ENCODE data around the gene CABLES1. TPM values are rescaled to one million over a fixed set of nuclear protein-coding genes. Genes with fewer than 3 reads are reported as not detected.
"Not testable (repeated sequence)": the region's sequence is repeated elsewhere in the genome, so short reads cannot be mapped to it uniquely, and the experiment has no call there.

The CABLES1 gene
- total RNA-seq, 4 donors from 2014 or later, result 1.5 to 11.9 (median 6.1) TPM

DNA sequence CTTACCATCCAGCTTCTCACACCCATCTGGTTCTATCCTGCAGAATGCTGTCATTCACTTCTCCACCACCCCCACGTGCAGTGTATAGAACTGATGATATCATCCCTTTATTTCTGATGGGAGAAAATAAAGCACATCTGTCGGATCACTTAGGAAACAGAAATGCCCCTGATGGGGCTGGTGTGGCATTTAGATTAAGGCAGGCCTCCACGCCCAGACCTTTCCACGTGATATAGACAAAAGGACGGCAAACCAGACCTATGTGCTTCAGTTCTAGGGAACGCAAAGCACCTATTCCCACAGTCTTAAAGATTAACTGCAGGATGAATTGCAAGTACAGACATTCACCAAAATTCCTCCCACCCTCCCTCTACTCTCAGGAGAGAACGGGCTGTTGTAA, 27.6 kb upstream of the CABLES1 start:
- WGBS, 2 donors (ENCODE audit: low coverage in 1 of 2), result 78% methylated on average over 7 of the region's 7 CpGs; no CpG with 5 or more reads in 1 of the 2 donors
- Histone ChIP-seq H3K4me3 (no peak overlapping the region), H3K4me1 (peaks cover 0 to 25% (median 12%) of the 10 kb centered on the region in 4 donors), H3K27me3 (no peaks in the 10 kb centered on the region), H3K36me3 (no peaks in the 10 kb centered on the region), H3K9me3 (no peaks in the 10 kb centered on the region), H3K27ac (no peak overlapping the region)
- intact Hi-C loops (cut with DNase I; ENCODE audit: low total_unique reads) (no loop called here), in situ Hi-C loops (cut with MboI; ENCODE audit: low pct_ligation_motif_present in 1 of 4, low pct_unique_long_range_greater_than_20kb in 1 of 4, low sequenced_read_pairs in 3 of 4) (no loop called here)
- DNase-seq, result no peak
- TF ChIP-seq, protein P1, sequence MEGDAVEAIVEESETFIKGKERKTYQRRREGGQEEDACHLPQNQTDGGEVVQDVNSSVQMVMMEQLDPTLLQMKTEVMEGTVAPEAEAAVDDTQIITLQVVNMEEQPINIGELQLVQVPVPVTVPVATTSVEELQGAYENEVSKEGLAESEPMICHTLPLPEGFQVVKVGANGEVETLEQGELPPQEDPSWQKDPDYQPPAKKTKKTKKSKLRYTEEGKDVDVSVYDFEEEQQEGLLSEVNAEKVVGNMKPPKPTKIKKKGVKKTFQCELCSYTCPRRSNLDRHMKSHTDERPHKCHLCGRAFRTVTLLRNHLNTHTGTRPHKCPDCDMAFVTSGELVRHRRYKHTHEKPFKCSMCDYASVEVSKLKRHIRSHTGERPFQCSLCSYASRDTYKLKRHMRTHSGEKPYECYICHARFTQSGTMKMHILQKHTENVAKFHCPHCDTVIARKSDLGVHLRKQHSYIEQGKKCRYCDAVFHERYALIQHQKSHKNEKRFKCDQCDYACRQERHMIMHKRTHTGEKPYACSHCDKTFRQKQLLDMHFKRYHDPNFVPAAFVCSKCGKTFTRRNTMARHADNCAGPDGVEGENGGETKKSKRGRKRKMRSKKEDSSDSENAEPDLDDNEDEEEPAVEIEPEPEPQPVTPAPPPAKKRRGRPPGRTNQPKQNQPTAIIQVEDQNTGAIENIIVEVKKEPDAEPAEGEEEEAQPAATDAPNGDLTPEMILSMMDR (IDR thresholded peaks at IDR 0.05), result no peak
- TF ChIP-seq EP300 (IDR thresholded peaks at IDR 0.05; ENCODE audit: low read depth) (no peak), POLR2AphosphoS5 (IDR thresholded peaks at IDR 0.05) (no peak), POLR2A (IDR thresholded peaks at IDR 0.05) (no peak)

DNA sequence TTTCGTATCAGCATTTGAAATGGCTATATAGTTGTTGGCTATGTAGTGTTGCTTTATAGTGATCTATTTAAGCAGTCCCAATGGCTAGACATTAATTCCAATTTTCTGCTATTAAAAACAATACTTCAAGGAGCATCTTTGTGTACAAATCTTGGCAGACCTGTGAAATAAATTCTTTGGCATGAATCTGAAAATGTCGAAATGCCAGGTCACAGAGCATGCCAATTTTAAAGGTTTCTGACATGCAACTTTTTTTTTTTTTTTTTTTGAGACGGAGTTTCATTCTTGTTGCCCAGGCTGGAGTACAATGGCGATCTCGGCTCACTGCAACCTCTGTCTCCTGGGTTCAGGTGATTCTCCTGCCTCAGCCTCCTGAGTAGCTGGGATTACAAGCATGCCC, 26.8 kb upstream of the CABLES1 start:
- Histone ChIP-seq H3K4me3 (no peak overlapping the region), H3K27ac (no peak overlapping the region), H3K27me3 (no peaks in the 10 kb centered on the region), H3K9me3 (no peaks in the 10 kb centered on the region), H3K36me3 (no peaks in the 10 kb centered on the region), H3K4me1 (peaks cover 0 to 25% (median 12%) of the 10 kb centered on the region in 4 donors)
- no peak for TF ChIP-seq EP300 (IDR thresholded peaks at IDR 0.05; ENCODE audit: low read depth)
- TF ChIP-seq, protein P1 (IDR thresholded peaks at IDR 0.05), result no peak
- no peak for DNase-seq
- intact Hi-C loops (cut with DNase I; ENCODE audit: low total_unique reads), result no loop called here
- WGBS, 2 donors (ENCODE audit: low coverage in 1 of 2), result 82 to 88% methylated on average over 2 to 5 of the region's 5 CpGs
- in situ Hi-C loops (cut with MboI; ENCODE audit: low pct_ligation_motif_present in 1 of 4, low pct_unique_long_range_greater_than_20kb in 1 of 4, low sequenced_read_pairs in 3 of 4), result no loop called here

DNA sequence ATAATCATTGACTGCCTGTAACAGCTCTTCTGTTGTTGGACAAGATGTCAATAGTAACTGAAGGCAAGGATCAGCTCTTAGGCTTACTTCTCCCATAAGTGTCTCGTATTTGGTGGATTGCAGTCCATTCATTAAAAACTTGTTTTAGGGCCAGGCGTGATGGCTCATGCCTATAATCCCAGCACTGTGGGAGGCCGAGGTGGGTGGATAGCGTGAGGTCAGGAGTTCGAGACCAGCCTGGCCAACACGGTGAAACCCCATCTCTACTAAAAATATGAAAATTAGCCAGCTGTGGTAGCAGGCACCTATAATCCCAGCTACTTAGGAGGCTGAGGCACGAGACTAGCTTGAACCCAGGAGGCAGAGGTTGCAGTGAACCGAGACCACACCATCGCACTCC, 26.1 kb upstream of the CABLES1 start:
- in situ Hi-C loops (cut with MboI; ENCODE audit: low pct_ligation_motif_present in 1 of 4, low pct_unique_long_range_greater_than_20kb in 1 of 4, low sequenced_read_pairs in 3 of 4); H3K27me3 ChIP-seq; H3K36me3 ChIP-seq; intact Hi-C loops (cut with DNase I; ENCODE audit: low total_unique reads); H3K4me3 ChIP-seq; H3K9me3 ChIP-seq; H3K27ac ChIP-seq; DNase-seq: not testable (repeated sequence)
- H3K4me1 ChIP-seq, result peaks cover 0 to 25% (median 12%) of the 10 kb centered on the region in 4 donors
- 87 to 92% methylated on average over 2 to 9 of the region's 9 CpGs for WGBS, 2 donors (ENCODE audit: low coverage in 1 of 2)

DNA sequence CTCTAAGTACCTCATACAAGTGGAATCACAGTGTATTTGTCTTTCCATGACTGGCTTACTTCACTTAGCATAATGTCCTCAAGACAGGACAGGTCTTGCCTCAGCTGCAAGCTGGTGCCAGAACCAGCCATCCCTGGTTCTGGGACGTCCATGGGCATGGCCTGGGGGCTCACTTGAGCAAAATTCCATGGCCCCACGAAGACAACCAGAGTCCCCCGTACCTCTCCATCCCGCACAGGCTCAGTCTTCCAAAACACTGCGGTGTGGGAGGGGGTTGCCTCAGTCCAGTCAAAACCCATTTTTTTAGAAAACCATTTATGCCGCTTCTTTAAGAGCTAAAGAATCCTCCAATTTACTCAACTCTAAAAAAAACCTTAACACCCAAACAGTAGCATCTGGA, 21.7 kb upstream of the CABLES1 start:
- in situ Hi-C loops (cut with MboI; ENCODE audit: low pct_ligation_motif_present in 1 of 4, low pct_unique_long_range_greater_than_20kb in 1 of 4, low sequenced_read_pairs in 3 of 4) (no loop called here), intact Hi-C loops (cut with DNase I; ENCODE audit: low total_unique reads) (no loop called here)
- no peak overlapping the region for H3K27ac ChIP-seq

More for the DNA sequence above, 21.7 kb upstream of the CABLES1 start:
- Histone ChIP-seq H3K36me3 (no peaks in the 10 kb centered on the region), H3K4me1 (peaks cover 0 to 9% (median 4%) of the 10 kb centered on the region in 4 donors), H3K9me3 (no peaks in the 10 kb centered on the region), H3K27me3 (no peaks in the 10 kb centered on the region), H3K4me3 (no peak overlapping the region)
- DNase-seq, result no peak
- no peak for TF ChIP-seq POLR2AphosphoS5 (IDR thresholded peaks at IDR 0.05)
- TF ChIP-seq POLR2A (IDR thresholded peaks at IDR 0.05), result no peak
- TF ChIP-seq, protein P1 (IDR thresholded peaks at IDR 0.05), result no peak
- no peak for TF ChIP-seq EP300 (IDR thresholded peaks at IDR 0.05; ENCODE audit: low read depth)
- 87% methylated on average over 6 of the region's 6 CpGs; no CpG with 5 or more reads in 1 of the 2 donors for WGBS, 2 donors (ENCODE audit: low coverage in 1 of 2)

Data from transverse colon (tissue), 4 donors.